A172 (cell line): ENCODE measurements around the gene IL15. TPM values are rescaled to one million over a fixed set of nuclear protein-coding genes. Genes with fewer than 3 reads are reported as not detected.
"Not testable (repeated sequence)": the region's sequence is repeated elsewhere in the genome, so short reads cannot be mapped to it uniquely, and the experiment has no call there.

Experiments
- DNase-seq: peaks from one replicate; pipeline ENCODE4 v3.0.0-alpha.2; 2015; ENCODE audit warnings: low spot score
- total RNA-seq: library from RNA; depleted of rRNA; stranded (reverse); fragments of >200 nt; shearing (Covaris generic); gene quantifications from 2 replicates; pipeline ENCODE4 v1.2.3, GENCODE V29; 2014; rRNA removed

Gene IL15
- 7.8 and 8.2 TPM in 2 replicates for total RNA-seq

- DNase-seq = peak; percentile 62
Measured at GRCh38 chr4:141636082-141636770, at the start of gene IL15. IL15 (plus strand) TSS chr4:141636583; CDS start chr4:141719465, 82,882 bp downstream.

- DNase-seq = peak; percentile 26
Measured at GRCh38 chr4:141587897-141588296, 48.5 kb upstream of the IL15 start.

GRCh38 chr4:141595531-141595930 lies 40.9 kb upstream of the IL15 start:
- no peak for DNase-seq

- no peak for DNase-seq
Measured at GRCh38 chr4:141599853-141600252, 36.5 kb upstream of the IL15 start.

- DNase-seq = not testable (repeated sequence)
Measured at GRCh38 chr4:141604683-141605082, 31.7 kb upstream of the IL15 start.

- DNase-seq = no peak
Measured at GRCh38 chr4:141605425-141605856, 30.9 kb upstream of the IL15 start.

- no peak for DNase-seq
Measured at GRCh38 chr4:141609243-141609642, 27.1 kb upstream of the IL15 start.

GRCh38 chr4:141610365-141610764 lies 26.0 kb upstream of the IL15 start:
- no peak for DNase-seq

GRCh38 chr4:141614878-141615586 lies 21.4 kb upstream of the IL15 start:
- DNase-seq = no peak

GRCh38 chr4:141615587-141615918 lies 20.8 kb upstream of the IL15 start:
- not testable (repeated sequence) for DNase-seq

- no peak for DNase-seq
Measured at GRCh38 chr4:141620715-141621114, 15.7 kb upstream of the IL15 start.

GRCh38 chr4:141625023-141625422 lies 11.4 kb upstream of the IL15 start:
- DNase-seq = no peak

- no peak for DNase-seq
Measured at GRCh38 chr4:141630854-141631253, 5.5 kb upstream of the IL15 start.

GRCh38 chr4:141635736-141636081 lies 674 bp upstream of the IL15 start:
- no peak for DNase-seq

- peak; percentile 50 for DNase-seq
Measured at GRCh38 chr4:141636771-141637460, 533 bp downstream of the IL15 start.

GRCh38 chr4:141637565-141637964 lies 1.2 kb downstream of the IL15 start:
- no peak for DNase-seq

- no peak for DNase-seq
Measured at GRCh38 chr4:141638230-141638629, 1.8 kb downstream of the IL15 start.

GRCh38 chr4:141640696-141641095 lies 4.3 kb downstream of the IL15 start:
- DNase-seq = no peak

GRCh38 chr4:141642063-141642462 lies 5.7 kb downstream of the IL15 start:
- DNase-seq = no peak

GRCh38 chr4:141642711-141643110 lies 6.3 kb downstream of the IL15 start:
- no peak for DNase-seq

GRCh38 chr4:141643557-141643956 lies 7.2 kb downstream of the IL15 start:
- DNase-seq = peak; percentile 74

- DNase-seq = peak; percentile 22
Measured at GRCh38 chr4:141645611-141646340, 9.4 kb downstream of the IL15 start.
